CD14-positive monocyte (primary cell): Measurements from ENCODE around the gene IFT20. TPM values are rescaled to one million over a fixed set of nuclear protein-coding genes. Genes with fewer than 3 reads are reported as not detected.

ENCODE experiments used
- DNase-seq, 3 donors: peaks; one replicate each; pipeline ENCODE4 v3.0.0-alpha.2; 2011 to 2022
- H2AFZ ChIP-seq: 2 replicates; pipeline ENCODE4 v1.6.0; 2012; ENCODE audit warnings: mild to moderate bottlenecking, low read depth, low read length, inconsistent platforms; ENCODE audit not compliant: insufficient read depth, poor library complexity, severe bottlenecking
- H3K27ac ChIP-seq, 2 donors: 1 replicate in 1 of 2; 2 replicates in 1 of 2; pipeline ENCODE4 v1.5.1; 2012 to 2013; ENCODE audit warnings: low read length in 2 of 2, control low read depth in 1 of 2, inconsistent platforms in 1 of 2, low read depth in 1 of 2, mild to moderate bottlenecking in 1 of 2
- H3K27me3 ChIP-seq, 2 donors: one replicate each; pipeline versions ENCODE4 v1.6.0 to v1.6.1; 2011 to 2013; ENCODE audit warnings: low read length in 2 of 2; ENCODE audit not compliant: control insufficient read depth in 2 of 2, insufficient read depth in 2 of 2
- H3K36me3 ChIP-seq, 2 donors: replicated peaks in 1 of 2; 1 replicate in 1 of 2; 2 replicates in 1 of 2; pipeline versions ENCODE4 v1.5.1 to v1.6.1; 2012 to 2013; ENCODE audit warnings: low read length in 2 of 2, control low read depth in 1 of 2, inconsistent platforms in 1 of 2, mild to moderate bottlenecking in 1 of 2; ENCODE audit not compliant: insufficient read depth in 2 of 2, control insufficient read depth in 1 of 2
- H3K4me1 ChIP-seq, 2 donors: 1 replicate in 1 of 2; 2 replicates in 1 of 2; pipeline versions ENCODE4 v1.5.1 to v1.6.1; 2012 to 2013; ENCODE audit warnings: low read length in 2 of 2, control low read depth in 1 of 2, inconsistent platforms in 1 of 2, mild to moderate bottlenecking in 1 of 2, moderate library complexity in 1 of 2; ENCODE audit not compliant: insufficient read depth in 2 of 2, control insufficient read depth in 1 of 2
- H3K4me2 ChIP-seq: replicated peaks from 2 replicates; pipeline ENCODE3; 2012; ENCODE audit warnings: low read length, moderate library complexity, mild to moderate bottlenecking; ENCODE audit not compliant: poor library complexity, severe bottlenecking; ENCODE audit errors: extremely low read depth
- H3K4me3 ChIP-seq, 3 experiments: fragments of 200-600 bp in 1 of 3; sonication (generic) in 1 of 3; replicated peaks in 1 of 3; 1 replicate in 2 of 3; 2 replicates in 1 of 3; pipeline ENCODE4 v1.5.1; 2011 to 2013; ENCODE audit warnings: low read length in 3 of 3, mild to moderate bottlenecking in 3 of 3, control low read depth in 2 of 3, low read depth in 2 of 3, inconsistent platforms in 1 of 3, moderate library complexity in 1 of 3
- H3K79me2 ChIP-seq: 2 replicates; pipeline ENCODE4 v1.6.0; 2012; ENCODE audit warnings: mild to moderate bottlenecking, control low read depth, inconsistent platforms, low read length, moderate library complexity; ENCODE audit not compliant: insufficient read depth
- H3K9ac ChIP-seq: 2 replicates; pipeline ENCODE4 v1.6.0; 2017; ENCODE audit warnings: low read length, mild to moderate bottlenecking; ENCODE audit not compliant: insufficient read depth, poor library complexity, severe bottlenecking
- H3K9me3 ChIP-seq, 2 donors: replicated peaks in 1 of 2; 1 replicate in 1 of 2; 2 replicates in 1 of 2; pipeline versions ENCODE4 v1.5.1 to v1.6.1; 2012 to 2013; ENCODE audit warnings: low read length in 2 of 2, control low read depth in 1 of 2; ENCODE audit not compliant: control insufficient read depth in 1 of 2, insufficient read depth in 1 of 2
- H4K20me1 ChIP-seq: 2 replicates; pipeline ENCODE4 v1.6.0; 2012; ENCODE audit warnings: mild to moderate bottlenecking, low read length, control low read depth, moderate library complexity; ENCODE audit not compliant: insufficient read depth
- H3K27ac Mint-ChIP-seq, 7 donors: one replicate each; pipeline ENCODE4 v1.8.0; 2020; ENCODE audit warnings: mild to moderate bottlenecking in 7 of 7, mixed read lengths in 7 of 7, moderate library complexity in 6 of 7, inconsistent platforms in 2 of 7
- H3K27me3 Mint-ChIP-seq, 3 donors: one replicate each; pipeline ENCODE4 v1.8.0; 2021 to 2022; ENCODE audit warnings: low read depth in 3 of 3, mild to moderate bottlenecking in 3 of 3, mixed read lengths in 3 of 3, moderate library complexity in 3 of 3, inconsistent platforms in 1 of 3
- H3K36me3 Mint-ChIP-seq, 2 donors: one replicate each; pipeline ENCODE4 v1.8.0; 2020; ENCODE audit warnings: mixed read lengths in 2 of 2, inconsistent platforms in 1 of 2, mild to moderate bottlenecking in 1 of 2
- H3K4me1 Mint-ChIP-seq: one replicate; pipeline ENCODE4 v1.8.0; 2020; ENCODE audit warnings: mild to moderate bottlenecking, mixed read lengths
- H3K4me3 Mint-ChIP-seq, 2 donors: one replicate each; pipeline ENCODE4 v1.8.0; 2020; ENCODE audit warnings: mild to moderate bottlenecking in 2 of 2, mixed read lengths in 2 of 2, moderate library complexity in 1 of 2
- H3K9me3 Mint-ChIP-seq, 7 donors: one replicate each; pipeline ENCODE4 v1.8.0; 2020 to 2022; ENCODE audit warnings: mixed read lengths in 7 of 7, mild to moderate bottlenecking in 6 of 7, moderate library complexity in 6 of 7, inconsistent platforms in 2 of 7
- WGBS: methylation state at CpG from one replicate; pipeline ENCODE4 v1.1.5; 2013; ENCODE audit warnings: missing lambda C conversion rate; ENCODE audit not compliant: insufficient coverage; 5-methylcytosine and 5-hydroxymethylcytosine counted together
- intact Hi-C, 2 donors: fragments of 100-400 bp; cut with micrococcal nuclease; formaldehyde crosslinking; loops; one replicate each; pipeline versions ENCODE4 v1.15.0 to v1.15.1; 2023
- polyA plus RNA-seq, 3 donors: library from polyadenylated mRNA; depleted of rRNA in 1 of 3; unstranded in 2 of 3; stranded (reverse) in 1 of 3; fragments of 300-500 nt in 2 of 3; fragments of >200 nt in 1 of 3; fragmentation: Illumina TruSeq in 2 of 3; gene quantifications; 1 replicate in 2 of 3; 2 replicates in 1 of 3; pipeline ENCODE4 v1.2.3, GENCODE V29; 2012 to 2021
- TF ChIP-seq, protein P1 (sequence below): fragments of 200-600 bp; IDR thresholded peaks from one replicate; pipeline ENCODE4 v1.8.0; 2022; ENCODE audit warnings: antibody characterized with exemption, mild to moderate bottlenecking

IFT20 gene
- polyA plus RNA-seq, 3 donors = 61.1 to 79.1 (median 75.4) TPM

- Mint-ChIP-seq H3K9me3 (no peaks in the 10 kb centered on the region), H3K27me3 (no peaks in the 10 kb centered on the region), H3K4me3 (no peak overlapping the region), H3K4me1 (peaks cover 18% of the 10 kb centered on the region), H3K27ac (no peak overlapping the region), H3K36me3 (peaks cover 39 to 53% of the 10 kb centered on the region in 2 donors)
- no peak overlapping the region for H2AFZ ChIP-seq
- H3K27me3 ChIP-seq = no peaks in the 10 kb centered on the region
- H4K20me1 ChIP-seq = no peaks in the 10 kb centered on the region
- peaks cover 17 to 20% of the 10 kb centered on the region in 2 donors for H3K4me1 ChIP-seq
- H3K4me2 ChIP-seq = no peak overlapping the region
- peaks cover 32 to 53% of the 10 kb centered on the region in 2 donors for H3K36me3 ChIP-seq
- no peaks in the 10 kb centered on the region for H3K9me3 ChIP-seq
- no peak overlapping the region for H3K4me3 ChIP-seq
- H3K27ac ChIP-seq = peak overlapping the region in 1 of 2 donors; percentile 8
- 100% methylated on average over 6 of the region's 7 CpGs for WGBS
- no peak for DNase-seq
- no peak overlapping the region for H3K9ac ChIP-seq
- TF ChIP-seq, protein P1, sequence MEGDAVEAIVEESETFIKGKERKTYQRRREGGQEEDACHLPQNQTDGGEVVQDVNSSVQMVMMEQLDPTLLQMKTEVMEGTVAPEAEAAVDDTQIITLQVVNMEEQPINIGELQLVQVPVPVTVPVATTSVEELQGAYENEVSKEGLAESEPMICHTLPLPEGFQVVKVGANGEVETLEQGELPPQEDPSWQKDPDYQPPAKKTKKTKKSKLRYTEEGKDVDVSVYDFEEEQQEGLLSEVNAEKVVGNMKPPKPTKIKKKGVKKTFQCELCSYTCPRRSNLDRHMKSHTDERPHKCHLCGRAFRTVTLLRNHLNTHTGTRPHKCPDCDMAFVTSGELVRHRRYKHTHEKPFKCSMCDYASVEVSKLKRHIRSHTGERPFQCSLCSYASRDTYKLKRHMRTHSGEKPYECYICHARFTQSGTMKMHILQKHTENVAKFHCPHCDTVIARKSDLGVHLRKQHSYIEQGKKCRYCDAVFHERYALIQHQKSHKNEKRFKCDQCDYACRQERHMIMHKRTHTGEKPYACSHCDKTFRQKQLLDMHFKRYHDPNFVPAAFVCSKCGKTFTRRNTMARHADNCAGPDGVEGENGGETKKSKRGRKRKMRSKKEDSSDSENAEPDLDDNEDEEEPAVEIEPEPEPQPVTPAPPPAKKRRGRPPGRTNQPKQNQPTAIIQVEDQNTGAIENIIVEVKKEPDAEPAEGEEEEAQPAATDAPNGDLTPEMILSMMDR = no peak
- intact Hi-C loops = no loop called here
- peaks cover 20% of the 10 kb centered on the region for H3K79me2 ChIP-seq
Observed at GRCh38 chr17:28326114-28326513, 9.2 kb downstream of the IFT20 start.

- WGBS = 100% methylated on average over 2 of the region's 5 CpGs
- peak overlapping the region in 1 of 7 donors; percentile 18 for H3K27ac Mint-ChIP-seq
- intact Hi-C loops = no loop called here
- H3K27me3 Mint-ChIP-seq = no peaks in the 10 kb centered on the region
- Histone ChIP-seq H3K4me3 (no peak overlapping the region), H4K20me1 (no peaks in the 10 kb centered on the region), H3K79me2 (peaks cover 21% of the 10 kb centered on the region), H3K4me1 (peaks cover 17 to 20% of the 10 kb centered on the region in 2 donors), H3K27ac (no peak overlapping the region), H3K36me3 (peaks cover 24 to 44% of the 10 kb centered on the region in 2 donors), H2AFZ (no peak overlapping the region), H3K9ac (no peak overlapping the region), H3K4me2 (no peak overlapping the region), H3K27me3 (no peaks in the 10 kb centered on the region), H3K9me3 (no peaks in the 10 kb centered on the region)
- H3K9me3 Mint-ChIP-seq = no peaks in the 10 kb centered on the region
- H3K4me3 Mint-ChIP-seq = no peak overlapping the region
- TF ChIP-seq, protein P1 = no peak
- H3K36me3 Mint-ChIP-seq = peaks cover 30 to 44% of the 10 kb centered on the region in 2 donors
- no peak for DNase-seq
- peaks cover 19% of the 10 kb centered on the region for H3K4me1 Mint-ChIP-seq
Observed at GRCh38 chr17:28325211-28325610, 10.1 kb downstream of the IFT20 start.
